H1 (cell line): ENCODE data around the gene C3orf22. TPM values are rescaled to one million over a fixed set of nuclear protein-coding genes. Genes with fewer than 3 reads are reported as not detected.

Source experiments
- RNF2 ChIP-seq: fragments of 200-900, 300-1000 bp; sonication (generic); IDR thresholded peaks from 2 replicates; pipeline ENCODE4 v1.7.1; 2016; ENCODE audit warnings: borderline replicate concordance, low read depth, mild to moderate bottlenecking, antibody characterized with exemption, low read length; ENCODE audit not compliant: poor library complexity, severe bottlenecking; ENCODE audit errors: missing control alignments
- polyA plus RNA-seq, 7 experiments: library from polyadenylated mRNA; depleted of rRNA in 3 of 7; stranded (reverse) in 5 of 7; unstranded in 2 of 7; fragments of >200 nt in 5 of 7; fragments of 200-250 nt in 2 of 7; gene quantifications; 1 replicate in 5 of 7; 2 replicates in 1 of 7; 4 replicates in 1 of 7; pipeline versions ENCODE4 v1.2.1 to v1.2.3, GENCODE V29; 2011 to 2013; ENCODE audit warnings: missing spikeins in 2 of 7, mixed read lengths in 2 of 7
- total RNA-seq: library from RNA; stranded (reverse); fragmentation: NEBNext Ultra II Directional; extraction: Animal tissue kit (Norgen Biotek cat#: 25700); gene quantifications from 2 replicates; pipeline ENCODE4 v1.2.1, GENCODE V29; 2021
- TF ChIP-seq, protein P1 (sequence below): IDR thresholded peaks from 2 replicates; pipeline ENCODE4 v1.6.1; 2011; ENCODE audit warnings: low read length, improper control_type of control experiment

C3orf22 gene
- total and polyA plus RNA-seq, 2 of the 8 experiments (the other 6 are each of a cell fraction or from before 2014, with no cell fraction given) = not detected

DNA sequence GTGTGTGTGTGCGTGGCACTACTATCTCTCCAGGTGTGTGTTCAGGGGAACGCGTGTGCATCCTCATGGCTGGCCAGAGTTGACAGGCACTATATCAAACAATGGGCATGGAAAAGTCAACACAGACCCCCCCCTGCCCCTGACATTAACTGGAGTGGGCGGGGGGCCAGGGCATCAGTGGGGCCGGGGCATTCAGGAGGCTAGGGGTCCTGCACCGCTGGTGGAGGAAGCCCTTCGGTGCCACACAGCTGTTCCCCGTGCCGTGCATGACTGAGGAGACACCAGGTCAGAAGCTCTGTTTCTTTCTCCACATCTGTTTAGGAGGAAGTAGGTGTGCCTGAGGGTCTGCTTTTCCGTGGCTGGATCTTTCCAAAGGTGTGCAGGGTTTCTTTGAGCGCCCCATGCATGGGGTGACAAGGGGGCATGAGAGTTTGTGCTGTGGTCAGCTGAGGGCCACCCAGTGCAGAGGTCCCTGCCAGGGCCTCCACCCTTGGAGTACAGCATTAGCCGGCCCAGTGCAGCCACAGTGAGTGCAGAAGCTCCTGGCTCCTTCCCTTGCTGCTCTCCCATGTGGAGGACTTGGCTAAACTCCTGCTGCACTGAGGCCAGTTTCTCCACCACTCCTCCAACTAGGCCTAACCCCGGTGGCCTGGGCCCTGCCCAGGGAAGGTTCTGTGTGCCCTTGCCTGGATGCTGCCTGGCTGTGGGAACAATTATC lies 7.5 kb downstream of the C3orf22 start (continued):
- TF ChIP-seq RNF2 = no peak
- TF ChIP-seq, protein P1, sequence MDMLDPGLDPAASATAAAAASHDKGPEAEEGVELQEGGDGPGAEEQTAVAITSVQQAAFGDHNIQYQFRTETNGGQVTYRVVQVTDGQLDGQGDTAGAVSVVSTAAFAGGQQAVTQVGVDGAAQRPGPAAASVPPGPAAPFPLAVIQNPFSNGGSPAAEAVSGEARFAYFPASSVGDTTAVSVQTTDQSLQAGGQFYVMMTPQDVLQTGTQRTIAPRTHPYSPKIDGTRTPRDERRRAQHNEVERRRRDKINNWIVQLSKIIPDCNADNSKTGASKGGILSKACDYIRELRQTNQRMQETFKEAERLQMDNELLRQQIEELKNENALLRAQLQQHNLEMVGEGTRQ = no peak
